Measurements from ENCODE around the gene ACOX3. TPM values are rescaled to one million over a fixed set of nuclear protein-coding genes. Genes with fewer than 3 reads are reported as not detected.

ACOX3 gene
- polyA plus RNA-seq, 3 donors = 3.8 to 16.8 (median 13.3) TPM

- 96% methylated on average over 12 of the region's 12 CpGs for WGBS (ENCODE audit: insufficient coverage)
Measured at GRCh38 chr4:8388528-8388870, 52.0 kb downstream of the ACOX3 start.

GRCh38 chr4:8387615-8388527 lies 52.7 kb downstream of the ACOX3 start:
- TF ChIP-seq CTCF (IDR thresholded peaks at IDR 0.05) = no peak
- H3K9ac ChIP-seq (ENCODE audit: insufficient read depth, low read length, poor library complexity, severe bottlenecking) = no peak overlapping the region
- intact Hi-C loops (cut with micrococcal nuclease) = no loop called here
- no peaks in the 10 kb centered on the region for H4K20me1 ChIP-seq (ENCODE audit: insufficient read depth, low read length)
- WGBS (ENCODE audit: insufficient coverage) = 97% methylated on average over 31 of the region's 33 CpGs
- Mint-ChIP-seq H3K27me3 (ENCODE audit: low read depth in 3 of 3) (peaks cover 0 to 2% (median 0%) of the 10 kb centered on the region in 3 donors), H3K4me1 (no peaks in the 10 kb centered on the region), H3K36me3 (peaks cover 55 to 75% of the 10 kb centered on the region in 2 donors), H3K27ac (peak overlapping the region in 2 of 7 donors; percentile 10 to 37), H3K9me3 (peaks cover 0 to 2% (median 0%) of the 10 kb centered on the region in 7 donors), H3K4me3 (no peak overlapping the region)
- no peak overlapping the region for H3K27ac ChIP-seq (ENCODE audit: low read depth in 1 of 2, low read length in 2 of 2)
- no peak overlapping the region for H3K4me2 ChIP-seq (replicated peaks; ENCODE audit: extremely low read depth, low read length, poor library complexity, severe bottlenecking)
- H3K4me3 ChIP-seq (replicated peaks in 1 of 3; ENCODE audit: low read depth in 2 of 3, low read length in 3 of 3) = no peak overlapping the region
- no peaks in the 10 kb centered on the region for H3K27me3 ChIP-seq (ENCODE audit: control insufficient read depth in 2 of 2, insufficient read depth in 2 of 2, low read length in 2 of 2)
- H3K4me1 ChIP-seq (ENCODE audit: control insufficient read depth in 1 of 2, insufficient read depth in 2 of 2, low read length in 2 of 2) = no peaks in the 10 kb centered on the region
- no peak for DNase-seq
- H2AFZ ChIP-seq (ENCODE audit: insufficient read depth, low read depth, low read length, poor library complexity, severe bottlenecking) = no peak overlapping the region
- no peaks in the 10 kb centered on the region for H3K79me2 ChIP-seq (ENCODE audit: insufficient read depth, low read length)
- peaks cover 35 to 70% of the 10 kb centered on the region in 2 donors for H3K36me3 ChIP-seq (replicated peaks in 1 of 2; ENCODE audit: control insufficient read depth in 1 of 2, insufficient read depth in 2 of 2, low read length in 2 of 2)
- H3K9me3 ChIP-seq (replicated peaks in 1 of 2; ENCODE audit: control insufficient read depth in 1 of 2, insufficient read depth in 1 of 2, low read length in 2 of 2) = no peaks in the 10 kb centered on the region

More at GRCh38 chr4:8388528-8388870, 52.0 kb downstream of the ACOX3 start:
- H3K4me1 ChIP-seq (ENCODE audit: control insufficient read depth in 1 of 2, insufficient read depth in 2 of 2, low read length in 2 of 2) = no peaks in the 10 kb centered on the region
- no peak overlapping the region for H3K4me2 ChIP-seq (replicated peaks; ENCODE audit: extremely low read depth, low read length, poor library complexity, severe bottlenecking)
- Mint-ChIP-seq H3K4me1 (no peaks in the 10 kb centered on the region), H3K27me3 (ENCODE audit: low read depth in 3 of 3) (peaks cover 0 to 2% (median 0%) of the 10 kb centered on the region in 3 donors), H3K9me3 (peaks cover 0 to 2% (median 0%) of the 10 kb centered on the region in 7 donors), H3K4me3 (no peak overlapping the region), H3K36me3 (peaks cover 57 to 77% of the 10 kb centered on the region in 2 donors), H3K27ac (peak overlapping the region in 1 of 7 donors; percentile 10)
- H3K36me3 ChIP-seq (replicated peaks in 1 of 2; ENCODE audit: control insufficient read depth in 1 of 2, insufficient read depth in 2 of 2, low read length in 2 of 2) = peaks cover 36 to 73% of the 10 kb centered on the region in 2 donors
- no peak for DNase-seq
- no peak overlapping the region for H3K9ac ChIP-seq (ENCODE audit: insufficient read depth, low read length, poor library complexity, severe bottlenecking)
- H3K27me3 ChIP-seq (ENCODE audit: control insufficient read depth in 2 of 2, insufficient read depth in 2 of 2, low read length in 2 of 2) = no peaks in the 10 kb centered on the region
- no peaks in the 10 kb centered on the region for H3K79me2 ChIP-seq (ENCODE audit: insufficient read depth, low read length)
- H2AFZ ChIP-seq (ENCODE audit: insufficient read depth, low read depth, low read length, poor library complexity, severe bottlenecking) = no peak overlapping the region
- no peaks in the 10 kb centered on the region for H3K9me3 ChIP-seq (replicated peaks in 1 of 2; ENCODE audit: control insufficient read depth in 1 of 2, insufficient read depth in 1 of 2, low read length in 2 of 2)
- no peak for TF ChIP-seq CTCF (IDR thresholded peaks at IDR 0.05)
- no peaks in the 10 kb centered on the region for H4K20me1 ChIP-seq (ENCODE audit: insufficient read depth, low read length)
- intact Hi-C loops (cut with micrococcal nuclease) = no loop called here
- no peak overlapping the region for H3K27ac ChIP-seq (ENCODE audit: low read depth in 1 of 2, low read length in 2 of 2)
- no peak overlapping the region for H3K4me3 ChIP-seq (replicated peaks in 1 of 3; ENCODE audit: low read depth in 2 of 3, low read length in 3 of 3)
